HepG2 (cell line): Measurements from ENCODE around the gene ATP11A. TPM values are rescaled to one million over a fixed set of nuclear protein-coding genes. Genes with fewer than 3 reads are reported as not detected.

Source experiments
- HNRNPH1 ChIP-seq: fragments of 200-400 bp; formaldehyde crosslinking; optimal IDR thresholded peaks from 2 replicates; pipeline ENCODE3; 2017; ENCODE audit warnings: mild to moderate bottlenecking, low read depth, low read length
- HNRNPLL ChIP-seq: fragments of 200-400 bp; formaldehyde crosslinking; IDR thresholded peaks from 2 replicates; pipeline ENCODE4 v1.6.1; 2017; ENCODE audit warnings: mild to moderate bottlenecking, low read depth, low read length; ENCODE audit not compliant: poor library complexity, severe bottlenecking
- HOXA3 ChIP-seq: sonication (generic); formaldehyde crosslinking; IDR thresholded peaks from 2 replicates; pipeline ENCODE4 v1.5.0; 2020; ENCODE audit warnings: missing genetic modification reagents
- MYC ChIP-seq: sonication (generic); formaldehyde crosslinking; IDR thresholded peaks from 2 replicates; pipeline ENCODE4 v1.9.0; 2021; ENCODE audit warnings: missing genetic modification reagents, borderline replicate concordance
- NFATC3 ChIP-seq: sonication (generic); formaldehyde crosslinking; IDR thresholded peaks from 2 replicates; pipeline ENCODE4 v1.5.1; 2020; ENCODE audit warnings: mild to moderate bottlenecking, missing genetic modification reagents
- SP2 ChIP-seq: sonication (generic); formaldehyde crosslinking; IDR thresholded peaks from 2 replicates; pipeline ENCODE4 v1.5.1; 2020; ENCODE audit warnings: mild to moderate bottlenecking, missing genetic modification reagents
- SRSF1 ChIP-seq: fragments of 200-400 bp; formaldehyde crosslinking; optimal IDR thresholded peaks from 2 replicates; pipeline ENCODE3; 2017; ENCODE audit warnings: mild to moderate bottlenecking, low read depth, low read length, moderate library complexity
- U2AF1 ChIP-seq: fragments of 200-400 bp; formaldehyde crosslinking; optimal IDR thresholded peaks from 2 replicates; pipeline ENCODE3; 2017; ENCODE audit warnings: mild to moderate bottlenecking, low read depth, low read length
- U2AF2 ChIP-seq: fragments of 200-400 bp; formaldehyde crosslinking; IDR thresholded peaks from 2 replicates; pipeline ENCODE4 v1.6.1; 2017; ENCODE audit warnings: low read depth, mild to moderate bottlenecking, low read length
- ZFP36L1 ChIP-seq: sonication (generic); formaldehyde crosslinking; IDR thresholded peaks from 2 replicates; pipeline ENCODE4 v1.8.0; 2022; ENCODE audit warnings: mild to moderate bottlenecking, missing genetic modification reagents, moderate library complexity
- ZNF136 ChIP-seq: sonication (generic); formaldehyde crosslinking; IDR thresholded peaks from 2 replicates; pipeline ENCODE4 v1.8.1; 2022; ENCODE audit warnings: low read depth, mild to moderate bottlenecking, moderate library complexity, missing genetic modification reagents
- ZNF501 ChIP-seq: sonication (generic); formaldehyde crosslinking; IDR thresholded peaks from 2 replicates; pipeline ENCODE4 v1.5.1; 2020; ENCODE audit warnings: mild to moderate bottlenecking, moderate library complexity, missing genetic modification reagents
- ZNF556 ChIP-seq: sonication (generic); formaldehyde crosslinking; IDR thresholded peaks from 2 replicates; pipeline ENCODE4 v1.4.0; 2020; ENCODE audit warnings: mild to moderate bottlenecking, missing genetic modification reagents, borderline replicate concordance
- ZNF75D ChIP-seq: sonication (generic); formaldehyde crosslinking; IDR thresholded peaks from 2 replicates; pipeline ENCODE4 v1.8.1; 2023; ENCODE audit warnings: missing genetic modification reagents, mild to moderate bottlenecking, borderline replicate concordance
- ZSCAN12 ChIP-seq: sonication (generic); formaldehyde crosslinking; IDR thresholded peaks from 2 replicates; pipeline ENCODE4 v1.9.0; 2021; ENCODE audit warnings: mild to moderate bottlenecking, missing genetic modification reagents
- polyA plus RNA-seq, 8 experiments: library from polyadenylated mRNA; depleted of rRNA in 3 of 8; stranded (reverse) in 7 of 8; unstranded in 1 of 8; fragments of >200 nt; fragmentation: Illumina TruSeq in 4 of 8; extraction: Trizol in 4 of 8; gene quantifications; 2 replicates each; pipeline versions ENCODE4 v1.2.1 to v1.2.3, GENCODE V29; 2011 to 2016; ENCODE audit warnings: low read depth in 4 of 8, missing spikeins in 1 of 8, mixed read lengths in 1 of 8; ENCODE audit not compliant: insufficient read depth in 1 of 8
- total RNA-seq, 5 experiments: library from RNA; depleted of rRNA; stranded (reverse); fragments of >200 nt; fragmentation: Illumina TruSeq; extraction: Trizol; gene quantifications; 2 replicates each; pipeline ENCODE4 v1.2.3, GENCODE V29; 2016; ENCODE audit warnings: low read depth in 1 of 5
- TF ChIP-seq, protein P1 (sequence below): sonication (generic); formaldehyde crosslinking; IDR thresholded peaks from 2 replicates; pipeline ENCODE4 v1.5.0; 2020; ENCODE audit warnings: missing genetic modification reagents, mild to moderate bottlenecking, borderline replicate concordance
- TF ChIP-seq, protein P2 (sequence below): sonication (generic); formaldehyde crosslinking; IDR thresholded peaks from 2 replicates; pipeline ENCODE4 v1.4.0; 2020; ENCODE audit warnings: mild to moderate bottlenecking, missing genetic modification reagents
- TF ChIP-seq, protein P3 (sequence below): sonication (generic); formaldehyde crosslinking; IDR thresholded peaks from 2 replicates; pipeline ENCODE4 v1.4.0; 2020; ENCODE audit warnings: mild to moderate bottlenecking, missing genetic modification reagents
- TF ChIP-seq, protein P4 (sequence below): IDR thresholded peaks from 2 replicates; pipeline ENCODE4 v1.6.1; 2016; ENCODE audit warnings: missing compliant biosample characterization, missing genetic modification reagents, borderline replicate concordance
- TF ChIP-seq, protein P5 (sequence below): sonication (generic); formaldehyde crosslinking; IDR thresholded peaks from 2 replicates; pipeline ENCODE4 v1.8.0; 2022; ENCODE audit warnings: missing genetic modification reagents, mild to moderate bottlenecking, borderline replicate concordance

Gene ATP11A
- total and polyA plus RNA-seq, 2 of the 13 experiments (the other 11 are each of a cell fraction or from before 2014, with no cell fraction given), result 18.4 to 20.1 TPM

DNA sequence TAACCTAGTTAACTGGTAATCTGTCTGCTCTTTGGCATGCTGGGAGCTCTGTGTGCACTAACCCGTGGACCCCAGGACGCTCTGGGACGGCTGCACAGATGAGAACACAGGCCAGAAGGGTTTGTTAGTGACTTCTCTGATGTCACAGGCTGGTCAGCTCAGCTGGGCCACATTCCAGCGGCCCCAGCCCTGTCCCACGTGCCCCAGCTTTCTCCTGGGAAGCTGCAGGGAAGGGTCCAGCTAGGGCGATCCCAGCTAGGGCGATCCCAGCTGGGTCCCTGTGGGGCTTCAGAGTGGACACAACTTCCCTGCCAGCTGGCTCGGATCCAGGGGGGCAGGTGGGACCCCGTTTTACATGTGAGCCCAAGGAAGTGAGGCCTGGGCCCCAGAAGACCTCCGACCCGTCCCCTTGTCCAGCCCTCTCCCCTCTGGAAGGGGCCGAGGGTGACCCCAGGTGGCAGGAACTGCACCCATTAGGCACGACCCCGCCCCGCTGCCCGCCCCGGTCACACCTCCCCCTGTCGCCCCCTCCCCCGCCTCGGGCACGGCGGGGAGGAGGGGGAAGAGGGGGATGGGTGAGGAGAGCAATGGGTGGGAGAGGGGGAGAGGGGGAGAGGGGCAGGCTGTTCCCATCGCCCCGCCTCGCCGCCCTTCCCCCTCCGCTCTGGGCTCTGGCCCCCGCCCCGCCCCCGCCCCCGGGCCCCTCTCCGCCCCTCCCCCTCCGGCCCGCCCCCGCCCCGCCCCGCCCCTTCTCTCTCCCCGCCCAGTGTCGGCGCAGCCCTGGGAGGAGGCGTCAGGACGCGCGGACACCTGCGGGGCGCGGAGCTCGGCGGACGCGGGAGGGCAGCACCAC lies 204.0 kb downstream of the ATP11A start (continued):
- no peak for TF ChIP-seq ZSCAN12 (CRISPR knock-in tag)
- no peak for TF ChIP-seq SRSF1
- TF ChIP-seq, protein P1, sequence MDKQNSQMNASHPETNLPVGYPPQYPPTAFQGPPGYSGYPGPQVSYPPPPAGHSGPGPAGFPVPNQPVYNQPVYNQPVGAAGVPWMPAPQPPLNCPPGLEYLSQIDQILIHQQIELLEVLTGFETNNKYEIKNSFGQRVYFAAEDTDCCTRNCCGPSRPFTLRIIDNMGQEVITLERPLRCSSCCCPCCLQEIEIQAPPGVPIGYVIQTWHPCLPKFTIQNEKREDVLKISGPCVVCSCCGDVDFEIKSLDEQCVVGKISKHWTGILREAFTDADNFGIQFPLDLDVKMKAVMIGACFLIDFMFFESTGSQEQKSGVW (CRISPR knock-in tag), result no peak
- no peak for TF ChIP-seq ZNF556 (CRISPR knock-in tag)
- TF ChIP-seq ZFP36L1 (CRISPR knock-in tag), result no peak
- no peak for TF ChIP-seq SP2 (CRISPR knock-in tag)
- peak; percentile 92 for TF ChIP-seq MYC (CRISPR knock-in tag)
- no peak for TF ChIP-seq NFATC3
- TF ChIP-seq, protein P2, sequence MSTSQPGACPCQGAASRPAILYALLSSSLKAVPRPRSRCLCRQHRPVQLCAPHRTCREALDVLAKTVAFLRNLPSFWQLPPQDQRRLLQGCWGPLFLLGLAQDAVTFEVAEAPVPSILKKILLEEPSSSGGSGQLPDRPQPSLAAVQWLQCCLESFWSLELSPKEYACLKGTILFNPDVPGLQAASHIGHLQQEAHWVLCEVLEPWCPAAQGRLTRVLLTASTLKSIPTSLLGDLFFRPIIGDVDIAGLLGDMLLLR (CRISPR knock-in tag), result peak; percentile 42; the same call in 1 of the 2 replicates
- TF ChIP-seq, protein P3, sequence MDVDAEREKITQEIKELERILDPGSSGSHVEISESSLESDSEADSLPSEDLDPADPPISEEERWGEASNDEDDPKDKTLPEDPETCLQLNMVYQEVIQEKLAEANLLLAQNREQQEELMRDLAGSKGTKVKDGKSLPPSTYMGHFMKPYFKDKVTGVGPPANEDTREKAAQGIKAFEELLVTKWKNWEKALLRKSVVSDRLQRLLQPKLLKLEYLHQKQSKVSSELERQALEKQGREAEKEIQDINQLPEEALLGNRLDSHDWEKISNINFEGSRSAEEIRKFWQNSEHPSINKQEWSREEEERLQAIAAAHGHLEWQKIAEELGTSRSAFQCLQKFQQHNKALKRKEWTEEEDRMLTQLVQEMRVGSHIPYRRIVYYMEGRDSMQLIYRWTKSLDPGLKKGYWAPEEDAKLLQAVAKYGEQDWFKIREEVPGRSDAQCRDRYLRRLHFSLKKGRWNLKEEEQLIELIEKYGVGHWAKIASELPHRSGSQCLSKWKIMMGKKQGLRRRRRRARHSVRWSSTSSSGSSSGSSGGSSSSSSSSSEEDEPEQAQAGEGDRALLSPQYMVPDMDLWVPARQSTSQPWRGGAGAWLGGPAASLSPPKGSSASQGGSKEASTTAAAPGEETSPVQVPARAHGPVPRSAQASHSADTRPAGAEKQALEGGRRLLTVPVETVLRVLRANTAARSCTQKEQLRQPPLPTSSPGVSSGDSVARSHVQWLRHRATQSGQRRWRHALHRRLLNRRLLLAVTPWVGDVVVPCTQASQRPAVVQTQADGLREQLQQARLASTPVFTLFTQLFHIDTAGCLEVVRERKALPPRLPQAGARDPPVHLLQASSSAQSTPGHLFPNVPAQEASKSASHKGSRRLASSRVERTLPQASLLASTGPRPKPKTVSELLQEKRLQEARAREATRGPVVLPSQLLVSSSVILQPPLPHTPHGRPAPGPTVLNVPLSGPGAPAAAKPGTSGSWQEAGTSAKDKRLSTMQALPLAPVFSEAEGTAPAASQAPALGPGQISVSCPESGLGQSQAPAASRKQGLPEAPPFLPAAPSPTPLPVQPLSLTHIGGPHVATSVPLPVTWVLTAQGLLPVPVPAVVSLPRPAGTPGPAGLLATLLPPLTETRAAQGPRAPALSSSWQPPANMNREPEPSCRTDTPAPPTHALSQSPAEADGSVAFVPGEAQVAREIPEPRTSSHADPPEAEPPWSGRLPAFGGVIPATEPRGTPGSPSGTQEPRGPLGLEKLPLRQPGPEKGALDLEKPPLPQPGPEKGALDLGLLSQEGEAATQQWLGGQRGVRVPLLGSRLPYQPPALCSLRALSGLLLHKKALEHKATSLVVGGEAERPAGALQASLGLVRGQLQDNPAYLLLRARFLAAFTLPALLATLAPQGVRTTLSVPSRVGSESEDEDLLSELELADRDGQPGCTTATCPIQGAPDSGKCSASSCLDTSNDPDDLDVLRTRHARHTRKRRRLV (CRISPR knock-in tag), result peak; percentile 52; the same call in 1 of the 2 replicates
- TF ChIP-seq HNRNPLL, result peak; percentile 17
- TF ChIP-seq, protein P4, sequence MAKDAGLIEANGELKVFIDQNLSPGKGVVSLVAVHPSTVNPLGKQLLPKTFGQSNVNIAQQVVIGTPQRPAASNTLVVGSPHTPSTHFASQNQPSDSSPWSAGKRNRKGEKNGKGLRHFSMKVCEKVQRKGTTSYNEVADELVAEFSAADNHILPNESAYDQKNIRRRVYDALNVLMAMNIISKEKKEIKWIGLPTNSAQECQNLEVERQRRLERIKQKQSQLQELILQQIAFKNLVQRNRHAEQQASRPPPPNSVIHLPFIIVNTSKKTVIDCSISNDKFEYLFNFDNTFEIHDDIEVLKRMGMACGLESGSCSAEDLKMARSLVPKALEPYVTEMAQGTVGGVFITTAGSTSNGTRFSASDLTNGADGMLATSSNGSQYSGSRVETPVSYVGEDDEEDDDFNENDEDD (CRISPR knock-in tag), result peak; percentile 34; the same call in 1 of the 2 replicates
- TF ChIP-seq HNRNPH1, result peak; percentile 89
- 0 out of 2 replicates have a peak, but pooled peaks have one; percentile 54 for TF ChIP-seq ZNF136 (CRISPR knock-in tag)
- peak; percentile 45; the same call in 1 of the 2 replicates for TF ChIP-seq ZNF501 (CRISPR knock-in tag)
- TF ChIP-seq, protein P5, sequence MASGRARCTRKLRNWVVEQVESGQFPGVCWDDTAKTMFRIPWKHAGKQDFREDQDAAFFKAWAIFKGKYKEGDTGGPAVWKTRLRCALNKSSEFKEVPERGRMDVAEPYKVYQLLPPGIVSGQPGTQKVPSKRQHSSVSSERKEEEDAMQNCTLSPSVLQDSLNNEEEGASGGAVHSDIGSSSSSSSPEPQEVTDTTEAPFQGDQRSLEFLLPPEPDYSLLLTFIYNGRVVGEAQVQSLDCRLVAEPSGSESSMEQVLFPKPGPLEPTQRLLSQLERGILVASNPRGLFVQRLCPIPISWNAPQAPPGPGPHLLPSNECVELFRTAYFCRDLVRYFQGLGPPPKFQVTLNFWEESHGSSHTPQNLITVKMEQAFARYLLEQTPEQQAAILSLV (CRISPR knock-in tag), result no peak
- no peak for TF ChIP-seq U2AF1
- TF ChIP-seq ZNF75D (CRISPR knock-in tag), result no peak
- TF ChIP-seq HOXA3 (CRISPR knock-in tag), result peak; percentile 82
- no peak for TF ChIP-seq U2AF2
